Measurements from ENCODE around the gene KDM3A.

- TF ChIP-seq NFATC4 (CRISPR knock-in tag; IDR thresholded peaks at IDR 0.05) (no peak), CTCF (IDR thresholded peaks at IDR 0.05) (no peak), CREM (CRISPR knock-in tag; IDR thresholded peaks at IDR 0.05) (no peak), OVOL2 (CRISPR knock-in tag; IDR thresholded peaks at IDR 0.05; ENCODE audit: borderline replicate concordance) (no peak), NFYB (CRISPR knock-in tag; conservative IDR thresholded peaks at IDR 0.05; ENCODE audit: low read depth) (no peak), JUN (CRISPR knock-in tag; IDR thresholded peaks at IDR 0.05) (no peak), ARID4B (CRISPR knock-in tag; IDR thresholded peaks at IDR 0.05; ENCODE audit: borderline replicate concordance) (no peak)
Observed at GRCh38 chr2:86420913-86421312, 20.3 kb upstream of the KDM3A start.

Measured in WTC11 (cell line).